K562 (cell line): Measurements from ENCODE around the gene TIGAR. TPM values are rescaled to one million over a fixed set of nuclear protein-coding genes. Genes with fewer than 3 reads are reported as not detected.

Source experiments
- ATAC-seq: fragments of 200-7000 bp; cut with Tn5 transposase; 3 replicates; pipeline ENCODE4 v1.9.1; 2020; ENCODE audit warnings: moderate library complexity
- BruUV-seq: library from RNA; stranded (reverse); fragments of 400-500 nt; replicated peaks from 2 replicates; lab custom pipeline; 2021; lab: Mats Ljungman, UMichigan
- CTCF ChIA-PET: fragments of 300-600 bp; formaldehyde crosslinking; extraction: SDS; loops from one replicate; lab custom pipeline; 2021; ENCODE audit warnings: low intra/inter-chr PET ratio; lab: Yijun Ruan, JAX
- POLR2A ChIA-PET: fragments of 300-600, 350-650 bp; sonication (Branson Sonifier 250); formaldehyde crosslinking; extraction: SDS; loops from one replicate; lab custom pipeline; 2021; ENCODE audit warnings: antibody characterized with exemption, inconsistent platforms; lab: Yijun Ruan, JAX
- DNase-seq, 4 experiments: peaks; one replicate each; pipeline versions ENCODE4 v3.0.0 to v3.0.0-alpha.2; 2011 to 2018; ENCODE audit warnings: low spot score in 3 of 4, mixed read lengths in 3 of 4; ENCODE audit errors: extremely low read depth in 1 of 4
- FAIRE-seq: peaks from 2 replicates; lab custom pipeline; 2011; peaks lifted over from hg19 to GRCh38; lab: Jason Lieb, UNC
- H2AFZ ChIP-seq: 2 replicates; pipeline ENCODE4 v1.6.0; 2011; ENCODE audit warnings: low read depth, low read length, control low read depth, inconsistent platforms
- H3K27ac ChIP-seq: fragments of 200-600 bp; 3 replicates; pipeline ENCODE4 v1.8.0; 2011; ENCODE audit warnings: low read depth, mild to moderate bottlenecking, control low read depth, inconsistent platforms, low read length, moderate library complexity, mixed read lengths; ENCODE audit errors: extremely low read depth
- H3K27me3 ChIP-seq, 2 experiments: fragments of 300-600 bp in 1 of 2; 2 replicates in 1 of 2; 3 replicates in 1 of 2; pipeline versions ENCODE4 v1.6.0 to v1.8.0; 2011; ENCODE audit warnings: inconsistent platforms in 2 of 2, low read length in 2 of 2, mild to moderate bottlenecking in 1 of 2, mixed read lengths in 1 of 2, moderate library complexity in 1 of 2; ENCODE audit not compliant: control insufficient read depth in 2 of 2, insufficient read depth in 2 of 2
- H3K36me3 ChIP-seq: fragments of 300-600 bp; 3 replicates; pipeline ENCODE4 v1.8.0; 2011; ENCODE audit warnings: mild to moderate bottlenecking, low read length, inconsistent platforms; ENCODE audit not compliant: control insufficient read depth, insufficient read depth
- H3K4me1 ChIP-seq, 2 experiments: fragments of 200-600 bp in 1 of 2; replicated peaks in 1 of 2; 2 replicates in 1 of 2; 3 replicates in 1 of 2; pipeline versions ENCODE4 v1.5.1 to v1.8.0; 2011; ENCODE audit warnings: inconsistent platforms in 2 of 2, low read length in 2 of 2, mild to moderate bottlenecking in 1 of 2, mixed read lengths in 1 of 2, moderate library complexity in 1 of 2; ENCODE audit not compliant: control insufficient read depth in 2 of 2, insufficient read depth in 2 of 2
- H3K4me2 ChIP-seq: 2 replicates; pipeline ENCODE4 v1.6.1; 2011; ENCODE audit warnings: low read length, control low read depth, inconsistent platforms, mixed read lengths; ENCODE audit not compliant: insufficient read depth
- H3K4me3 ChIP-seq: fragments of 200-600 bp; sonication (generic), shearing (Covaris generic); 2 replicates; pipeline ENCODE4 v1.5.1; 2016; ENCODE audit warnings: control low read depth, inconsistent platforms
- H3K79me2 ChIP-seq: fragments of 200-600 bp; 3 replicates; pipeline ENCODE4 v1.8.0; 2011; ENCODE audit warnings: low read length, inconsistent platforms; ENCODE audit not compliant: control insufficient read depth, insufficient read depth
- H3K9ac ChIP-seq, 2 experiments: 2 replicates each; pipeline versions ENCODE4 v1.6.0 to v1.6.1; 2011; ENCODE audit warnings: low read depth in 2 of 2, low read length in 2 of 2, control low read depth in 1 of 2, inconsistent platforms in 1 of 2, mild to moderate bottlenecking in 1 of 2, mixed read lengths in 1 of 2; ENCODE audit not compliant: insufficient read depth in 1 of 2
- H3K9me1 ChIP-seq: one replicate; pipeline ENCODE4 v1.6.0; 2011; ENCODE audit warnings: inconsistent platforms, mild to moderate bottlenecking, low read length, moderate library complexity; ENCODE audit not compliant: control insufficient read depth, insufficient read depth
- H3K9me3 ChIP-seq: replicated peaks from 2 replicates; pipeline ENCODE4 v1.5.1; 2011; ENCODE audit warnings: low read depth, low read length, inconsistent platforms; ENCODE audit not compliant: control insufficient read depth, insufficient read depth
- H4K20me1 ChIP-seq: replicated peaks from 2 replicates; pipeline ENCODE4 v1.6.1; 2011; ENCODE audit warnings: low read length, inconsistent platforms, mixed read lengths; ENCODE audit not compliant: control insufficient read depth, insufficient read depth
- GMEB1 ChIP-seq: fragments of 250-450 bp; sonication (Bioruptor Pico); IDR thresholded peaks from 2 replicates; pipeline ENCODE4 v1.4.0; 2020; ENCODE audit warnings: mild to moderate bottlenecking
- MYC ChIP-seq, 2 experiments: fragments of 250-450 bp in 1 of 2; sonication (Bioruptor Pico) in 1 of 2; IDR thresholded peaks; 2 replicates each; pipeline versions ENCODE4 v1.5.1 to v1.6.1; 2012 to 2021; ENCODE audit warnings: low read depth in 2 of 2, borderline replicate concordance in 1 of 2, improper control_type of control experiment in 1 of 2, low read length in 1 of 2, mild to moderate bottlenecking in 1 of 2, moderate library complexity in 1 of 2
- THRAP3 ChIP-seq: fragments of 450-650 bp; IDR thresholded peaks from 2 replicates; pipeline ENCODE4 v1.6.1; 2016; ENCODE audit warnings: mild to moderate bottlenecking, inconsistent platforms, borderline replicate concordance
- WGBS: fragments of 100-300 bp; shearing (Covaris generic); methylation state at CpG from one replicate; pipeline ENCODE4 v1.1.6; 2016; ENCODE audit warnings: low coverage, mixed read lengths; ENCODE audit not compliant: insufficient coverage; ENCODE audit errors: missing lambda C conversion rate; 5-methylcytosine and 5-hydroxymethylcytosine counted together
- in situ Hi-C: fragments of 300-500 bp; cut with MboI; formaldehyde crosslinking; loops from 4 replicates; pipeline ENCODE4 v1.15.0; 2018; ENCODE audit warnings: inconsistent platforms, mixed read lengths
- intact Hi-C: fragments of 100-400 bp; cut with micrococcal nuclease; formaldehyde crosslinking; loops from 2 replicates; pipeline ENCODE4 v1.14.2; 2022
- polyA plus RNA-seq, 8 experiments: library from polyadenylated mRNA; depleted of rRNA in 4 of 8; stranded (reverse) in 5 of 8; unstranded in 3 of 8; fragments of >200 nt; fragmentation: Nextera tagmentation in 2 of 8; fragmentation: Illumina TruSeq in 1 of 8; extraction: Ambion mirVana in 2 of 8; extraction: Trizol in 1 of 8; gene quantifications; 2 replicates each; pipeline versions ENCODE4 v1.2.1 to v1.2.3, GENCODE V29; 2011 to 2014; ENCODE audit warnings: inconsistent platforms in 1 of 8, missing spikeins in 1 of 8
- total RNA-seq, 7 experiments: library from RNA; depleted of rRNA in 6 of 7; stranded (reverse); fragments of >200 nt in 6 of 7; fragmentation: Illumina TruSeq in 2 of 7; extraction: Trizol in 2 of 7; gene quantifications; 2 replicates each; pipeline versions ENCODE4 v1.2.1 to v1.2.3, GENCODE V29; 2011 to 2021; ENCODE audit warnings: low replicate concordance in 1 of 7

Gene TIGAR
- total and polyA plus RNA-seq, 9 of the 15 experiments (the other 6 are each of a cell fraction or from before 2014, with no cell fraction given), result 0.11 to 1.0 (median 0.53) TPM; not detected in 2

GRCh38 chr12:4323396-4323795 lies 2.4 kb downstream of the TIGAR start:
- FAIRE-seq, result no peak

More at GRCh38 chr12:4323396-4323795, 2.4 kb downstream of the TIGAR start:
- no peak for DNase-seq
- WGBS, result 6% methylated on average over 4 of the region's 4 CpGs
- in situ Hi-C loops, result no loop called here
- BruUV-seq, result no TSS peak
- Histone ChIP-seq H3K9me3 (no peaks in the 10 kb centered on the region), H3K9me1 (no peaks in the 10 kb centered on the region), H3K4me2 (no peak overlapping the region), H3K9ac (no peak overlapping the region), H3K36me3 (no peaks in the 10 kb centered on the region), H3K27ac (no peak overlapping the region), H3K79me2 (no peaks in the 10 kb centered on the region), H4K20me1 (0 out of 2 replicates have a peak, but pooled peaks cover 4% of the 10 kb centered on the region), H2AFZ (no peak overlapping the region), H3K4me1 (peaks cover 4 to 10% of the 10 kb centered on the region in 2 experiments; a peak in 3 of 5 replicates), H3K27me3 (peaks cover 0 to 4% of the 10 kb centered on the region in 2 experiments; a peak in 1 of 5 replicates), H3K4me3 (no peak overlapping the region)
- ChIA-PET CTCF (no interaction called here), POLR2A (no interaction called here)
- intact Hi-C loops, result no loop called here
- TF ChIP-seq GMEB1 (CRISPR knock-in tag) (no peak), THRAP3 (no peak), MYC (IDR thresholded peaks at IDR 0.05; ENCODE audit: low read depth, low read length) (no peak), MYC (CRISPR knock-in tag; IDR thresholded peaks at IDR 0.05; ENCODE audit: borderline replicate concordance, low read depth) (no peak)
- no peak for ATAC-seq
